Caco-2 (cell line): Measurements from ENCODE around the gene XPC. TPM values are rescaled to one million over a fixed set of nuclear protein-coding genes. Genes with fewer than 3 reads are reported as not detected.

Source experiments
- BruUV-seq: library from RNA; stranded (reverse); fragments of 400-500 nt; replicated peaks from 2 replicates; lab custom pipeline; 2021; lab: Mats Ljungman, UMichigan
- CTCF ChIA-PET: fragments of 300-600 bp; sonication (Branson Sonifier 250); formaldehyde crosslinking; loops from one replicate; lab custom pipeline; 2022; ENCODE audit warnings: antibody characterized with exemption; lab: Charles Lee
- POLR2A ChIA-PET: fragments of 300-600 bp; sonication (Branson Sonifier 250); formaldehyde crosslinking; loops from one replicate; lab custom pipeline; 2022; ENCODE audit warnings: antibody characterized with exemption; lab: Charles Lee
- DNase-seq, 2 experiments: peaks; one replicate each; pipeline versions ENCODE4 v3.0.0 to v3.0.0-alpha.2; 2020 to 2022
- H3K27me3 ChIP-seq: replicated peaks from 2 replicates; pipeline ENCODE4 v1.6.0; 2011; ENCODE audit warnings: low read length; ENCODE audit not compliant: control insufficient read depth, insufficient read depth
- H3K36me3 ChIP-seq: 2 replicates; pipeline ENCODE4 v1.5.1; 2011; ENCODE audit warnings: low read length; ENCODE audit not compliant: control insufficient read depth, insufficient read depth
- H3K4me1 ChIP-seq: fragments of 250-450 bp; sonication (Bioruptor Pico); 2 replicates; pipeline ENCODE4 v1.5.1; 2020; ENCODE audit warnings: mild to moderate bottlenecking
- H3K4me3 ChIP-seq: 2 replicates; pipeline ENCODE4 v1.5.1; 2011; ENCODE audit warnings: low read depth, mild to moderate bottlenecking, control low read depth, low read length
- H3K9me3 ChIP-seq: fragments of 250-450 bp; sonication (Bioruptor Pico); 2 replicates; pipeline ENCODE4 v1.5.1; 2020; ENCODE audit warnings: mild to moderate bottlenecking, moderate library complexity
- H3K27ac Mint-ChIP-seq: one replicate; pipeline ENCODE4 v1.8.0; 2022; ENCODE audit warnings: mixed read lengths; ENCODE audit not compliant: unreplicated experiment
- H3K27me3 Mint-ChIP-seq: one replicate; pipeline ENCODE4 v1.8.0; 2022; ENCODE audit warnings: mixed read lengths; ENCODE audit not compliant: insufficient read depth, unreplicated experiment
- H3K36me3 Mint-ChIP-seq: one replicate; pipeline ENCODE4 v1.8.0; 2022; ENCODE audit warnings: mild to moderate bottlenecking, mixed read lengths; ENCODE audit not compliant: insufficient read depth, unreplicated experiment
- H3K4me1 Mint-ChIP-seq: one replicate; pipeline ENCODE4 v1.8.0; 2022; ENCODE audit warnings: low read depth, mixed read lengths; ENCODE audit not compliant: unreplicated experiment
- H3K4me3 Mint-ChIP-seq: one replicate; pipeline ENCODE4 v1.8.0; 2022; ENCODE audit warnings: mild to moderate bottlenecking, moderate library complexity, mixed read lengths; ENCODE audit not compliant: unreplicated experiment
- H3K9me3 Mint-ChIP-seq: one replicate; pipeline ENCODE4 v1.8.0; 2022; ENCODE audit warnings: mixed read lengths; ENCODE audit not compliant: unreplicated experiment
- intact Hi-C: fragments of 100-400 bp; cut with micrococcal nuclease; formaldehyde crosslinking; loops from one replicate; pipeline ENCODE4 v1.10.0; 2022; ENCODE audit not compliant: unreplicated experiment
- total RNA-seq: library from RNA; stranded (reverse); gene quantifications from 2 replicates; pipeline ENCODE4 v1.2.3, GENCODE V29; 2022
- TF ChIP-seq, protein P1 (sequence below), 2 experiments: fragments of 200-600 bp in 1 of 2; IDR thresholded peaks; 1 replicate in 1 of 2; 2 replicates in 1 of 2; pipeline versions ENCODE4 v1.5.1 to v1.8.0; 2011 to 2022; ENCODE audit warnings: antibody characterized with exemption in 1 of 2, control low read depth in 1 of 2, inconsistent platforms in 1 of 2, low read depth in 1 of 2, low read length in 1 of 2, mild to moderate bottlenecking in 1 of 2, moderate library complexity in 1 of 2; ENCODE audit not compliant: insufficient read depth in 1 of 2, severe bottlenecking in 1 of 2, unreplicated experiment in 1 of 2

The XPC gene
- total RNA-seq, 1 experiment from 2014 or later, result 31.0 TPM

DNA sequence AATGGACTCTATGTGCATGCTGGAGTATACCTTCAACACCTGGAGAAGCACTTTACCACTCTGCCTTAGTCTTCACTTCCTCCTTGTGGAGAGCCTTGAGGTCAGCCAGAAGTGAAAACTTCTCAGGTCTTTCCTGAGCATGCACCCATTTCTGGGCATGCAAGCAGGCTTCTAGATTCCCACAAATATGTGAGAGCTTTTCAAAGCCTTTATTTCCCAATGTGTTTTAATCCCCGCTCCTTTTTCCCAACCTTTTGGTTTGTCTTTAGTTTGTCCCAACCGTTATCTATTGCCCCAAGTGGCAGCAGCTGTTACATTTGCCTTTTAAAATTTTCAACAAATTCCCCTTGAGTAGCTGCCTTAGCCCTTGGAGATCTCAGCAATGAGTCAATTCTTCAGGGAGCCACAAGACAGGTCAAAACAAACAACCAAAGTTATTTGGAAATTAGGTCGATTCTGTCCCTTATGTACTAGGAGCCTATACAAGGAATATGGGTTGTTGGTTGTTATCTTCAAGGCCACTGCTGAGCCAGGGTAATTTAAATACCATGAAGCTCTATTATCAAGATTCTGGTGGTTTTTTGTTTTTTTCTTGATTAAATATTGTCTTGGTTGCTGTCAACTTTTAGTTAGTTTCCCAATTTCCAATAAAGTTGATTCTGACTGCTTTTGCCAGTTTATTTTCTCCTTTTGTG, 44.6 kb upstream of the XPC start:
- H3K27me3 Mint-ChIP-seq, result no peaks in the 10 kb centered on the region
- ChIA-PET POLR2A (no interaction called here), CTCF (interaction anchor here (2.0 kb wide), 1 partner anchor 20 kb away, joined by 11 read pairs; no protein-coding TSS in a partner anchor)
- peaks cover 19% of the 10 kb centered on the region for H3K36me3 Mint-ChIP-seq
- 0 out of 2 replicates have a peak, but pooled peaks cover 1% of the 10 kb centered on the region for H3K36me3 ChIP-seq
- peaks cover 25% of the 10 kb centered on the region for H3K9me3 ChIP-seq
- no TSS peak for BruUV-seq
- H3K9me3 Mint-ChIP-seq, result peaks cover 33% of the 10 kb centered on the region
- H3K4me3 Mint-ChIP-seq, result peak overlapping the region; percentile 15
- TF ChIP-seq, protein P1, sequence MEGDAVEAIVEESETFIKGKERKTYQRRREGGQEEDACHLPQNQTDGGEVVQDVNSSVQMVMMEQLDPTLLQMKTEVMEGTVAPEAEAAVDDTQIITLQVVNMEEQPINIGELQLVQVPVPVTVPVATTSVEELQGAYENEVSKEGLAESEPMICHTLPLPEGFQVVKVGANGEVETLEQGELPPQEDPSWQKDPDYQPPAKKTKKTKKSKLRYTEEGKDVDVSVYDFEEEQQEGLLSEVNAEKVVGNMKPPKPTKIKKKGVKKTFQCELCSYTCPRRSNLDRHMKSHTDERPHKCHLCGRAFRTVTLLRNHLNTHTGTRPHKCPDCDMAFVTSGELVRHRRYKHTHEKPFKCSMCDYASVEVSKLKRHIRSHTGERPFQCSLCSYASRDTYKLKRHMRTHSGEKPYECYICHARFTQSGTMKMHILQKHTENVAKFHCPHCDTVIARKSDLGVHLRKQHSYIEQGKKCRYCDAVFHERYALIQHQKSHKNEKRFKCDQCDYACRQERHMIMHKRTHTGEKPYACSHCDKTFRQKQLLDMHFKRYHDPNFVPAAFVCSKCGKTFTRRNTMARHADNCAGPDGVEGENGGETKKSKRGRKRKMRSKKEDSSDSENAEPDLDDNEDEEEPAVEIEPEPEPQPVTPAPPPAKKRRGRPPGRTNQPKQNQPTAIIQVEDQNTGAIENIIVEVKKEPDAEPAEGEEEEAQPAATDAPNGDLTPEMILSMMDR (IDR thresholded peaks at IDR 0.05; ENCODE audit: insufficient read depth in 1 of 2, low read depth in 1 of 2, low read length in 1 of 2, severe bottlenecking in 1 of 2, unreplicated experiment in 1 of 2), result no peak
- no peak overlapping the region for H3K4me3 ChIP-seq
- H3K4me1 Mint-ChIP-seq, result peaks cover 47% of the 10 kb centered on the region
- peak overlapping the region; percentile 96 for H3K27ac Mint-ChIP-seq
- DNase-seq, result no peak
- H3K27me3 ChIP-seq, result no peaks in the 10 kb centered on the region
- intact Hi-C loops, result no loop called here
- H3K4me1 ChIP-seq, result peaks cover 50% of the 10 kb centered on the region

DNA sequence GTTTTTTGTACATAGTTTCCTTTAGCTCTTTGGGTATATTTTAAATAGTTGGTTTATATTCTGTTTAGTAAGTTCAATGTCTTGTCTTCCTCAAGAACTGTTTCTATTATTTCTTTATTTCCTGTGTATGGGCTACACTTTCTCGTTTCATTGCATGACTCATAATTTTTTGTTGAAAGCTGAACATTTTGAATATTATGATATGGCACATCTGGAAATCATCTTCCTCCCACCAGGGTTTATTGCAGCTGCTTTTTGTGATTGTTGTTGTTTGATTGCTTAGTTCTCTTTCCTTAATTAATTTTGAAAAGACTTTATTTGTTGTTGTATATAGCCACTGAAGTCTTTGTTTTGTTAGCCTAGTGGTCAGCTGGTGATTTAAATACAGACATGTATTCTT, 44.1 kb upstream of the XPC start:
- Histone ChIP-seq H3K36me3 (0 out of 2 replicates have a peak, but pooled peaks cover 1% of the 10 kb centered on the region), H3K4me3 (no peak overlapping the region), H3K4me1 (peaks cover 47% of the 10 kb centered on the region), H3K27me3 (no peaks in the 10 kb centered on the region), H3K9me3 (peaks cover 25% of the 10 kb centered on the region)
- no peaks in the 10 kb centered on the region for H3K27me3 Mint-ChIP-seq
- no TSS peak for BruUV-seq
- TF ChIP-seq, protein P1 (IDR thresholded peaks at IDR 0.05; ENCODE audit: insufficient read depth in 1 of 2, low read depth in 1 of 2, low read length in 1 of 2, severe bottlenecking in 1 of 2, unreplicated experiment in 1 of 2), result no peak
- ChIA-PET CTCF (interaction anchor here (2.0 kb wide), 1 partner anchor 19 kb away, joined by 11 read pairs; no protein-coding TSS in a partner anchor), POLR2A (no interaction called here)
- H3K4me1 Mint-ChIP-seq, result peaks cover 41% of the 10 kb centered on the region
- peaks cover 15% of the 10 kb centered on the region for H3K36me3 Mint-ChIP-seq
- H3K9me3 Mint-ChIP-seq, result peaks cover 33% of the 10 kb centered on the region
- no peak for DNase-seq
- intact Hi-C loops, result no loop called here
- peak overlapping the region; percentile 96 for H3K27ac Mint-ChIP-seq
- H3K4me3 Mint-ChIP-seq, result no peak overlapping the region

- H3K4me1 ChIP-seq, result peaks cover 42% of the 10 kb centered on the region
- intact Hi-C loops, result no loop called here
- H3K9me3 Mint-ChIP-seq, result peaks cover 33% of the 10 kb centered on the region
- CTCF ChIA-PET, result no interaction called here
- H3K27ac Mint-ChIP-seq, result no peak overlapping the region
- H3K36me3 ChIP-seq, result 0 out of 2 replicates have a peak, but pooled peaks cover 1% of the 10 kb centered on the region
- no peaks in the 10 kb centered on the region for H3K27me3 ChIP-seq
- H3K4me1 Mint-ChIP-seq, result peaks cover 36% of the 10 kb centered on the region
- H3K4me3 ChIP-seq, result no peak overlapping the region
- peaks cover 25% of the 10 kb centered on the region for H3K9me3 ChIP-seq
- H3K27me3 Mint-ChIP-seq, result no peaks in the 10 kb centered on the region
- no peak for DNase-seq
- TF ChIP-seq, protein P1 (IDR thresholded peaks at IDR 0.05; ENCODE audit: insufficient read depth in 1 of 2, low read depth in 1 of 2, low read length in 1 of 2, severe bottlenecking in 1 of 2, unreplicated experiment in 1 of 2), result no peak
- H3K4me3 Mint-ChIP-seq, result no peak overlapping the region
- BruUV-seq, result no TSS peak
- H3K36me3 Mint-ChIP-seq, result peaks cover 15% of the 10 kb centered on the region
- POLR2A ChIA-PET, result no interaction called here
Measured at GRCh38 chr3:14221902-14222301, 43.5 kb upstream of the XPC start.
